Measurements from ENCODE around the gene CSF1R.

The CSF1R gene

DNA sequence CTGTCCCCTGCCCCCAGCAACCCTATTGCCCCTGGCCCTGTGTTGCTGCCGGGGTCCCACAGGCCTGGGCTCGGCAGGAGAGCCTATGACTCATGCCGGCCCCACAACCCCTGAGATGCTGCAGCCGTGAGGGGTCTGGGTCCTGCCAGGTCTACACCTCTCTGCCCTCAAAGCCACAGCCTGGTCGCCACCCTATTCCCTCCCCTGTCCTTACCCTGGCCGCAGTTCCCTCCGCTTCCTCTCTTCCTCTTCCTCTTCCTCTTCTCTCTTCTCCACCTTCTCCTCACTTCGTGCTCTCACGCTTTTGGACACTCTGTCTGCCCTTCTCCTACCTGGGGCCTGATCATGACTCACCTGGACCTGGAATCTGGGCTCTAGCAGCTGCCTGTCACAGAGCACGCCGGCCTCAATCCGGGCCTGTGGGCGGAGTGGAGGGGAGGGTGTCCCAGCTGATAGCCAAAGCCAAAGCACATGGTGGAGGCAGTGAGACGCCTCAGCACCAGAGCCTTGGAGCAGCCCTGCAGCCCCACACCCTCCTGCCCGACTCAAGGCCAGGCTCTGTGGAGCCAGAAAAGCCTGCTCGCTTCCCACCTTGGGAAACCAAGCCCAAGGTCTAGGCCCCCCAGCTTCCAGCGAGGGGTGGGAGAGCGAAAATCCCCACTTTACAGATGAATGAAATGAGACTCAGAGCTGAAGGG is 26.8 kb upstream of the CSF1R start:
- no peaks in the 10 kb centered on the region for H3F3A ChIP-seq (ENCODE audit: insufficient read depth, low read length)
- H3K9ac ChIP-seq (ENCODE audit: low read length), result no peak overlapping the region
- no peak overlapping the region for H3K4me2 ChIP-seq (ENCODE audit: low read length)
- no peaks in the 10 kb centered on the region for H3K9me3 ChIP-seq (ENCODE audit: low read length)
- no peak overlapping the region for H3K4me3 ChIP-seq (ENCODE audit: low read depth, low read length, poor library complexity, severe bottlenecking)
- H3K36me3 ChIP-seq (ENCODE audit: insufficient read depth, low read length), result no peaks in the 10 kb centered on the region
- peaks cover 5% of the 10 kb centered on the region; the same call in 1 of the 2 replicates for H3K27me3 ChIP-seq (ENCODE audit: insufficient read depth, low read length)
- H3K79me2 ChIP-seq (ENCODE audit: insufficient read depth, low read length), result no peaks in the 10 kb centered on the region
- H3K9me2 ChIP-seq (ENCODE audit: low read depth, low read length), result no peaks in the 10 kb centered on the region
- no peaks in the 10 kb centered on the region for H3K4me1 ChIP-seq (ENCODE audit: insufficient read depth, low read length, severe bottlenecking)
- H2AFZ ChIP-seq (ENCODE audit: low read length), result no peak overlapping the region
- no peak overlapping the region for H3K27ac ChIP-seq (ENCODE audit: low read depth, low read length, poor library complexity, severe bottlenecking)
- TF ChIP-seq, protein P1, sequence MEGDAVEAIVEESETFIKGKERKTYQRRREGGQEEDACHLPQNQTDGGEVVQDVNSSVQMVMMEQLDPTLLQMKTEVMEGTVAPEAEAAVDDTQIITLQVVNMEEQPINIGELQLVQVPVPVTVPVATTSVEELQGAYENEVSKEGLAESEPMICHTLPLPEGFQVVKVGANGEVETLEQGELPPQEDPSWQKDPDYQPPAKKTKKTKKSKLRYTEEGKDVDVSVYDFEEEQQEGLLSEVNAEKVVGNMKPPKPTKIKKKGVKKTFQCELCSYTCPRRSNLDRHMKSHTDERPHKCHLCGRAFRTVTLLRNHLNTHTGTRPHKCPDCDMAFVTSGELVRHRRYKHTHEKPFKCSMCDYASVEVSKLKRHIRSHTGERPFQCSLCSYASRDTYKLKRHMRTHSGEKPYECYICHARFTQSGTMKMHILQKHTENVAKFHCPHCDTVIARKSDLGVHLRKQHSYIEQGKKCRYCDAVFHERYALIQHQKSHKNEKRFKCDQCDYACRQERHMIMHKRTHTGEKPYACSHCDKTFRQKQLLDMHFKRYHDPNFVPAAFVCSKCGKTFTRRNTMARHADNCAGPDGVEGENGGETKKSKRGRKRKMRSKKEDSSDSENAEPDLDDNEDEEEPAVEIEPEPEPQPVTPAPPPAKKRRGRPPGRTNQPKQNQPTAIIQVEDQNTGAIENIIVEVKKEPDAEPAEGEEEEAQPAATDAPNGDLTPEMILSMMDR (IDR thresholded peaks at IDR 0.05; ENCODE audit: low read length), result no peak
- no peak for TF ChIP-seq EZH2 (IDR thresholded peaks at IDR 0.05; ENCODE audit: borderline replicate concordance, low read length)
- no peaks in the 10 kb centered on the region for H4K20me1 ChIP-seq (ENCODE audit: insufficient read depth, low read length)

DNA sequence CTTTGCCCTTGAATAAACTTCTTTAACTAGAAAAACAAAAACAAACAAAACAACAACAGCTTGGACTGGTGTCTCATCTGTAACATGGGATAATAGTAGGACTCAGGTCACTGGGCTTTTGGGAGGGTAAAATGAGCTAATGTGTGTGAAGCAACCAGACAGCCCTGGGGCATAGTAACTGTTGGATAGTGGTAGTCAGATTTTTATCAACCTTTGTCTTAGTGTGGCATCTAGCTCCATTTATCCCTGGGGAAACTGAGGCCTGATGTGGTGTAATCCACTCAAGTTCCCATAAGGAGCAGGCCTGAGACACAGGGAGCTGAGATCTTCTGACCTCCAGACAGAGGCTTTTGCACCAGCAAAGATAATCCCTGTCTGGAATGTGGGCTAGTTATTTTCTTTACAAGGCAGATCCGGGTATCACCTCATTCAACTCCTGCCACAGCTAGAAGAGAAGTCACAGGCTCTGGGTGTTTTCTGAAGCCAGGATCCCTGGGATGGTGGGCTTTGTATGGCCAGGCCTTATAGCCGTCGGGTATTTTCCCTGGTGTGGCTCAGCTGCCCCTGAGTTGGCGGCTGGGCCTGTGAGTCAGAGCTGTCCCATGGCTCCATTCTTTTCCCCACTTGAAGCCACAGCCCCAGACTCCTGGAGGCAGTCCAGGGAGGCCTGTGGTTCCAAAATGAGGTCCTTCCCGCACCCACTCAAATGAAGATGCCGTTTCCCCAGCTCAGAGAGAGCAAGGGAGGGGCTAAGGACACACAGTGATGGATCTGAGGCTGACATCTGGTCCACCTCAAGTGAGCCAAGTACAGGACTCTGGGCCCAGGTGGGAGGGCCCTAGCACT is 26.1 kb upstream of the CSF1R start:
- H3K9ac ChIP-seq (ENCODE audit: low read length), result no peak overlapping the region
- no peaks in the 10 kb centered on the region for H3K9me3 ChIP-seq (ENCODE audit: low read length)
- no peaks in the 10 kb centered on the region for H3K9me2 ChIP-seq (ENCODE audit: low read depth, low read length)
- no peak overlapping the region for H3K27ac ChIP-seq (ENCODE audit: low read depth, low read length, poor library complexity, severe bottlenecking)
- no peak overlapping the region for H3K4me3 ChIP-seq (ENCODE audit: low read depth, low read length, poor library complexity, severe bottlenecking)
- H3F3A ChIP-seq (ENCODE audit: insufficient read depth, low read length), result no peaks in the 10 kb centered on the region
- peaks cover 5% of the 10 kb centered on the region; the same call in 1 of the 2 replicates for H3K27me3 ChIP-seq (ENCODE audit: insufficient read depth, low read length)
- no peak overlapping the region for H3K4me2 ChIP-seq (ENCODE audit: low read length)
- no peaks in the 10 kb centered on the region for H3K79me2 ChIP-seq (ENCODE audit: insufficient read depth, low read length)
- TF ChIP-seq, protein P1 (IDR thresholded peaks at IDR 0.05; ENCODE audit: low read length), result no peak
- no peak for TF ChIP-seq EZH2 (IDR thresholded peaks at IDR 0.05; ENCODE audit: borderline replicate concordance, low read length)
- H2AFZ ChIP-seq (ENCODE audit: low read length), result no peak overlapping the region
- no peaks in the 10 kb centered on the region for H3K36me3 ChIP-seq (ENCODE audit: insufficient read depth, low read length)
- no peaks in the 10 kb centered on the region for H3K4me1 ChIP-seq (ENCODE audit: insufficient read depth, low read length, severe bottlenecking)
- no peaks in the 10 kb centered on the region for H4K20me1 ChIP-seq (ENCODE audit: insufficient read depth, low read length)

DNA sequence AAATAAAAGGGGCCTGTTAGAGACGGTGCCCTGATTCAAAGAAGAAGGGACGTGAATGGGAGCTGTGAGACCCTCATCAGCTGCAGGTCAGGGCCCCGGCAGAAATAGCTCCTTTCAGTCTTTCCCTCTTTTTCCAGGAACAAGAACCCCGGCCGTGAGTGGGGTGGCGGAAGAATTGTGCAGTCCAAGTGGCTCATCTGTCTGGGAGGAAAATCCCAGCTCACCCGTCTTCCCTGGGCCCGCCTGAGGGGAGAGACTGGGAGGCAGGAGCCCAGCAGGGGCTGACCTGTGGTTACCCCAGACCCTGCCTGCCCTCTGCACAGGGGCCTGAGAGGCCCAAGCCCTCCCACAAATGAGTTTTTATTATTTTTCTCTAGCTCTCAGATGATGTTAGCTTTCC is 24.8 kb upstream of the CSF1R start:
- no peak overlapping the region for H3K27ac ChIP-seq (ENCODE audit: low read depth, low read length, poor library complexity, severe bottlenecking)

More for the DNA sequence above, 24.8 kb upstream of the CSF1R start:
- no peaks in the 10 kb centered on the region for H3K9me2 ChIP-seq (ENCODE audit: low read depth, low read length)
- no peaks in the 10 kb centered on the region for H4K20me1 ChIP-seq (ENCODE audit: insufficient read depth, low read length)
- H2AFZ ChIP-seq (ENCODE audit: low read length), result no peak overlapping the region
- H3K4me1 ChIP-seq (ENCODE audit: insufficient read depth, low read length, severe bottlenecking), result no peaks in the 10 kb centered on the region
- TF ChIP-seq, protein P1 (IDR thresholded peaks at IDR 0.05; ENCODE audit: low read length), result no peak
- no peak for TF ChIP-seq EZH2 (IDR thresholded peaks at IDR 0.05; ENCODE audit: borderline replicate concordance, low read length)
- no peaks in the 10 kb centered on the region for H3K36me3 ChIP-seq (ENCODE audit: insufficient read depth, low read length)
- no peak overlapping the region for H3K9ac ChIP-seq (ENCODE audit: low read length)
- H3F3A ChIP-seq (ENCODE audit: insufficient read depth, low read length), result no peaks in the 10 kb centered on the region
- peaks cover 5% of the 10 kb centered on the region; the same call in 1 of the 2 replicates for H3K27me3 ChIP-seq (ENCODE audit: insufficient read depth, low read length)
- H3K79me2 ChIP-seq (ENCODE audit: insufficient read depth, low read length), result no peaks in the 10 kb centered on the region
- no peaks in the 10 kb centered on the region for H3K9me3 ChIP-seq (ENCODE audit: low read length)
- H3K4me2 ChIP-seq (ENCODE audit: low read length), result no peak overlapping the region
- no peak overlapping the region for H3K4me3 ChIP-seq (ENCODE audit: low read depth, low read length, poor library complexity, severe bottlenecking)
